Left ventricle myocardium superior (tissue), 1 donor: ENCODE measurements around the gene BCR. TPM values are rescaled to one million over a fixed set of nuclear protein-coding genes. Genes with fewer than 3 reads are reported as not detected.

Experiments used
- ATAC-seq: fragments of 200-7000 bp; cut with Tn5 transposase; one replicate; pipeline ENCODE4 v1.9.1; 2020; ENCODE audit warnings: mild to moderate bottlenecking, moderate library complexity
- DNase-seq: peaks from one replicate; pipeline ENCODE4 v3.0.0-alpha.2; 2020
- intact Hi-C: fragments of 100-400 bp; cut with micrococcal nuclease; formaldehyde crosslinking; loops from one replicate; pipeline ENCODE4 v1.11.0; 2022
- total RNA-seq: library from RNA; stranded (reverse); fragmentation: NEBNext Ultra II Directional; extraction: Animal tissue kit (Norgen Biotek cat#: 25700); gene quantifications from one replicate; pipeline ENCODE4 v1.2.1, GENCODE V29; 2021
- donor health status: DM: no; HTN: yes; CAD: no; lungs with severe emphysema.

BCR gene
- total RNA-seq, 1 donor from 2014 or later = 25.0 TPM

DNA sequence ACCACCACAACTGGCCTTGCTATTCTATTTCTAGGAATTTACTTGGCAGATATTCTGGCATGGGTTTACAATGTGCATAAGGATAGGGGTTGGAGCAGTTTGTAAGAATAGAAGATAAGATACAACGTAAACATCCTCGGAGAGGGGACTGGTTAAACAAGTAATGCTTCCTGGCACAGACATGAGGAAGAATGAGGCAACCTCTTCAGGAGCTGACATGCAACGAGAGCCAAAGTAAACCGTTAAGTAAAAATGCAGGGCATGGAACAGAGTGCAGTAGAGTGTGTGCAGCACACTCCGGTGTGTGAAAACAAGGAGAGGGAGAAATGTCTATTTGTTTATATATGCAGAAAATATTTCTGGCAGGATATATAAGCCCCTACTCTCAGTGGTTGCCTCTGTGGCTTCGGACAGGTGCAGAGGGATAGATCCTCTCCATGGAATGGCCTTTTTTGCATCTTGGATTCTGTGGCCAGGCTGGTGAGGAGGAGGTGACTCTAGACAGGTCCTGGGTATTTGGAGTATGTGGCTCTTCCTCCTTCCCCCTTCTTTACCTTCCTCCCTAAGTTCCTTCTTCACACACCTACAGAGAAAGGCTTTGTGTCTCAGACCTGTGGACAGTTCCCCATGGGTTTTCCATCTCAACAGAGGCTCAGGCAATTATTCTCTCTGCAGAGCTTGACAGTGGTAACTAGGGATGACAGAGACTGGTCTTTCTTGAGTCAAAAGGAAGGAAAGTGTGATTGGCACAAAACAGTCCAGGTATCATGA, 32.5 kb upstream of the BCR start:
- intact Hi-C loops = no loop called here
- DNase-seq = no peak
- ATAC-seq = no peak

GRCh38 chr22:23149743-23150238, 30.5 kb upstream of the BCR start:
- intact Hi-C loops = no loop called here
- ATAC-seq = no peak

GRCh38 chr22:23150762-23151161, 29.5 kb upstream of the BCR start:
- no peak for ATAC-seq
- intact Hi-C loops = no loop called here

More at GRCh38 chr22:23149743-23150238, 30.5 kb upstream of the BCR start:
- no peak for DNase-seq

GRCh38 chr22:23151827-23152226, 28.5 kb upstream of the BCR start:
- ATAC-seq = no peak
- intact Hi-C loops = no loop called here
- DNase-seq = no peak

More at GRCh38 chr22:23150762-23151161, 29.5 kb upstream of the BCR start:
- DNase-seq = no peak

GRCh38 chr22:23152238-23153114, 27.8 kb upstream of the BCR start:
- ATAC-seq = no peak
- intact Hi-C loops = no loop called here
- no peak for DNase-seq

DNA sequence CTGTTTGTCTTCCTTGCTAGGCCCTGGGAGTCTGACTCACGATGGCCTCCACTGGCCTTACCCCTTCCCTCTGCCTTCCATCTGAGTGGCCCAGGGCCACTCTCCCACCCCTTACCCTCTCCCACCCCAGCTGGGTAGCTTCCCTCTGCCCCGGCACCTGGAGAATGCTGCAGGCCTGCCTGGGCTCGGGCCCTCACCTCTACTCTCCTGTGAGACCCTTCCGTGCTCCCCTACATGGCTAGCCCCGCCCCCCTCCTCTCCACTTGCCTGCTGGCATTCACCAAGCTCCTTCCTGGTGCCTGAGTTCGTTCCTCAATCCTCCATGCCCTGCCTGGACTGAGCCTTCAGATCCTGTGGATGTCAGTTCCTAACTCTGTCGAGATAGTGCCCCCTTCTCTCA, 26.3 kb upstream of the BCR start:
- DNase-seq = no peak
- intact Hi-C loops = no loop called here
- no peak for ATAC-seq

DNA sequence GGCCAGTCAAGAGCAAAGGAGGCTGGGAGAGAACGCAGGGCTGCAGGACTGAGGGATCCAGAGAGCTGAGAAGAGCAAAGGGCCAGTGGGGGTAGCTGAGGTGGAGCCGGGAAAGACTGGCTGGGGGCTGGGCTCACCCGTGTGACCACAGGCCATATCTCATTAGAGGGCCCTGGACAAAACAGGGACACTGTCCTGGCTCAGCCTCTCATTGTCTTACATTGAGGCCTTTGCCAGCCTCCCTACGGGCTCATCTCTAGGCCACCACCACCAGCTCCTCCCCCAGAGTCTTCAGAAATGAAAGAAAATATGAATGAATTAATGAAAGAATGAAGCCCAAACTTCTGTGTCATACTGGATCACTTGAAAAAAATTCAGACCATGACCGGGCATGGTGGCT, 25.8 kb upstream of the BCR start:
- intact Hi-C loops = no loop called here
- ATAC-seq (no peak), DNase-seq (no peak)

DNA sequence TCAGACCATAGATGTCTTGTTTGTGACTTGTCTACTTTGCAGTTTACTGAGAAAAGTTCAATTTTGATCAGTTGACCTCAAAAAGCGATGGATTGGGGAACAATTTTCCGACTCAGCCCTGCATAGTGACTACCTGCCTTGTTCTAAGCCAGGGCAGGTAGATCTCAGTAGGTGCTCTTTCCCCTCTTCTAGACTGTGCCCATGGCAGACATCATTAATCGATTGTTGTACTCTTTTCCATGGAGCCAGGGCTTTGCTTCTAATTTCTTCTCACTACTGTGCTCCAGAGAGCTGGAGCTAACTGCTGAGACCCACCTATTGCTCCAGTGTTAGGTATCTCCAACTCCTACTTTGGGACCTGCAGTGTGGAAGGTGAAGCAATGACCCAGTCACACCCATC, 25.2 kb upstream of the BCR start:
- intact Hi-C loops = no loop called here
- DNase-seq = no peak
- no peak for ATAC-seq

DNA sequence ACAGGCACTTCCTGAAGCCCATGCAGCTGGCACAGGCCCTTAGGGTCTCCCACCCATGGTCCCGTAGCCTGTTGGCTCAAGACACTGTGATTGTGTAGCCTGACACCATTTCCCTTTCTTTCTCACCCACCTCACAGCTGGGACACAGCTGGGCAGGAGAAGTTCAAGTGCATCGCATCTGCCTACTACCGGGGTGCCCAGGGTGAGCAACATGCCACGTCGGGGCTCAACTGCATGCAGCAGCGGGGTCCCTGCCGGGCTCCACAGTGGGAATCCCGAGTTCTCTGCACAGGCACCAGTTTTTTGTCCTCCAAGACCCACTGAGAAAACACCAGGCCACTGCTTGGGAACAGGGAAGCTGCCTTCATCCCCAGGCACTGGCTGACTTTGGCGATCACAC, 24.5 kb upstream of the BCR start:
- ATAC-seq (no peak), DNase-seq (no peak)
- intact Hi-C loops = no loop called here

GRCh38 chr22:23156286-23156685, 24.0 kb upstream of the BCR start:
- intact Hi-C loops = no loop called here
- DNase-seq = no peak

GRCh38 chr22:23157560-23158515, 22.5 kb upstream of the BCR start:
- DNase-seq (no peak), ATAC-seq (no peak)
- intact Hi-C loops = no loop called here

More at GRCh38 chr22:23156286-23156685, 24.0 kb upstream of the BCR start:
- no peak for ATAC-seq

DNA sequence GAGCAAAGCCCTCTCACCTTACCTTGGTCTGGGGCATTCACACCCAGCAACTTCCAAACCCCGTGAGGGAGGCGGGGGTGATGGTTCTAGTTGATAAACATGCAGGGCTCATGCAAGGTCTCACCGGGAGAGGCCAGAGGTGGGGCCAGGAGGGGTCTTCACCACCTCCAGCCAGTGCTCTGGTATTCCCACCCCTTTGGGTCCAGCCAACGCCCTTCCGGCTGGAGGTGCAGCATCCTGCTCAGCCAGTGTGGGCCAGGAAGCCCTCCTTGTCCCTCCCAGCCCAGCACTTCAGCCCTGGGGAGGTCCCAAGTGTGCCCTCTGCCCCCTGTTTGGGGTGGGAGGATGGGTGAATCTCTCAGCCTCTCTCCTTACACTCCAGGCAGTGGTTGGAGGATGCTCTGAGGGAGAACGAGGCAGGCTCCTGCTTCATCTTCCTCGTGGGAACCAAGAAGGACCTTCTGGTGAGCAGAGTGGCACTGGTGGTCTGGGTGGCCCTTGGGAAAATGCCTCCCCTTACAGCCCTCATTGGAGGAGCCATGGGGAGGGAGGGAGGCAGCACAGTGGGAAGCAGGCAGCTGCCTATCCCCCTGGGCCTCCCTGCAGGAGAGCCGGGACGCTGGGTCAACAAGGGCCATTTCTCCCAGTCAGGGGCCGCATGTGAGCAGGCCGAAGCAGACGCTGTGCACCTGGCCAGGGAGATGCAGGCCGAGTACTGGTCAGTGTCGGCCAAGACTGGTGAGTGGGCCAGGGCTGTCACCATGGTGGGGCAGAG, 21.6 kb upstream of the BCR start:
- intact Hi-C loops = no loop called here
- ATAC-seq (no peak), DNase-seq (no peak)

GRCh38 chr22:23159291-23159630, 21.0 kb upstream of the BCR start:
- intact Hi-C loops = no loop called here
- ATAC-seq = no peak

GRCh38 chr22:23161029-23161428, 19.3 kb upstream of the BCR start:
- DNase-seq = no peak
- no peak for ATAC-seq
- intact Hi-C loops = no loop called here

More at GRCh38 chr22:23159291-23159630, 21.0 kb upstream of the BCR start:
- no peak for DNase-seq

GRCh38 chr22:23161574-23161973, 18.7 kb upstream of the BCR start:
- DNase-seq (no peak), ATAC-seq (no peak)
- intact Hi-C loops = no loop called here

DNA sequence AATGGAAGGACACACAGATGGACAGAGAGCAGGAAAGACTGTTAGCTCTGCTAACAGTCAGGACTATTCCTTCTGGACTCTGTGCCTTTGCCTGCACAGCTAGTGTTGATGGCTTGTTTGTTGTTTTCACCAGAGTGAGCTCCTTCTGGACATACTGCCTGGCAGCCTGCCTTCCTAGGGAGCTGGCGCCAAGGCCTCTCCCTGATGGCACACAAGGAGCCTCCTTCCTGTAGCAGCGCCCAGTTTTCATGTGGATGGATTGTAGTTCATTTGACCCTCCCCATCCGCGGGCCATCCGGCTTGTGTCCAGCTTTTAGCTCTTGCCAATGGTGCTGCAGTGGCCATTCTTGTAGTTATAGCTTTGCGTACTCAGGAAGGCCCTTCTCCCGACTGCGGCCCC, 16.6 kb upstream of the BCR start:
- intact Hi-C loops = no loop called here
- peak; percentile 74 for DNase-seq
- peak; percentile 49 for ATAC-seq

GRCh38 chr22:23164091-23164490, 16.2 kb upstream of the BCR start:
- no peak for ATAC-seq
- DNase-seq = no peak
- intact Hi-C loops = no loop called here

DNA sequence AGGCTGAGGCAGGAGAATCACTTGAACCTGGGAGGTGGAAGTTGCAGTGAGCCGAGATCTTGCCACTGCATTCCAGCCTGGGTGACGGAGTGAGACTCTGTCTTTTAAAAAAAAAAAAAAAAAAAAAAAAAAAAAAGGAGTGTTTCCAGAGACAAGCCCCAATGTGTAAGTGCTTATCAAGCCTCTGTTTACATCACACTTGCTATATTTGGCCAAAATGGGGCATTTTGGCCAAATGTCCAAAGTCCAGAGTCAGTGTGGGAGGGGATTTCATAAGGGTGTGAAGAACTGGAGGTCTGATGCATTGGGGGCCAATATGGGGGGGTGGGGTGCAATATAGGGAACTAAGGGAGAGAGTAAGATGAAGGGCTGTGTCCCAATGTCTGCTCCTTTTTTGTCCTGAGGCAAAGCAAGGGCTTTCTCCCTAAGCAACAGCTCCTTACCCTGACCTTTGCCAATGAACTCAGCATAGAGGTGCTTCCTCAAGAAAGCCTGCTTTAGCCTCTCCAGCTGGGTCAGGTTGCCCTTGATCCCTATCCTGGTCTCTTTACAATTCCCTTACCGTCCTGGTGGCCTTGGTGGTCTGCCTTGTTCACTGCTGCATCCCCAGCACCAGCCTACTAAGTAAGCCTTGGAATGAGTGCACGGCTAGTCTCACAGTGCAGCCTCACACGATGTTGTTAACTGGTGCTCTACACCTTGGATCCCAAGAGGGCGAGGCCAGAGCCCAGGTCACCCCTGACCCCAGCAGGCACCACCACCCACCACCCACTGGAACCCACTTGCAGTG, 14.1 kb upstream of the BCR start:
- ATAC-seq (no peak), DNase-seq (no peak)
- intact Hi-C loops = no loop called here
